HG02588 (cell line): Measurements from ENCODE around the gene SEC14L6.
"Not testable (repeated sequence)": the region's sequence is repeated elsewhere in the genome, so short reads cannot be mapped to it uniquely, and the experiment has no call there.

ENCODE experiments used
- ATAC-seq: cut with Tn5 transposase; IDR thresholded peaks from one replicate; pipeline ENCODE4 v1.9.1; 2021; ENCODE audit warnings: mild to moderate bottlenecking, moderate library complexity; ENCODE audit not compliant: unreplicated experiment

SEC14L6 gene

DNA sequence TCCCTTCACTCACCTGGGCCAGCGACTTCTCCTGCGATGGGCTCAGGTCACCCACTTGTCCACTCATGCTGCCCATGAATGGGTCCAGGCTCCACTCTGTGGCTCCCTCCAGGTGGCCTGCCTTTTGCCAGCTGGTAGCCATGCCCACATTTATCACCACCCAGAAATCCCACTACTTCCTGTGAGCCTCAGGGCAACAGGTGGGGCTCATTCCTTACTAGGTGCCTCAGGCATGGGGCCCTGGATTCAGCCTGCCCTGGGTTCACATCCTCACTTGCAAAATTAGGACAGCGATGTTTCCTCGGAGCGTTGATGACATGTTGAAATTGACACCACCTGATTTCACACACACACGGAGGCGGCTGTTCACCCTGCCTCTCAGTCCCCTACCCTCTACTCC lies at the start of gene SEC14L6:
TSS of gene SEC14L6 (minus strand) at position 126 of the 400 bp plus-strand sequence. CDS start at position 67, 59 bp downstream.
- ATAC-seq, result no peak

- ATAC-seq, result no peak
Measured at GRCh38 chr22:30596199-30596598, 49.7 kb upstream of the SEC14L6 start.

DNA sequence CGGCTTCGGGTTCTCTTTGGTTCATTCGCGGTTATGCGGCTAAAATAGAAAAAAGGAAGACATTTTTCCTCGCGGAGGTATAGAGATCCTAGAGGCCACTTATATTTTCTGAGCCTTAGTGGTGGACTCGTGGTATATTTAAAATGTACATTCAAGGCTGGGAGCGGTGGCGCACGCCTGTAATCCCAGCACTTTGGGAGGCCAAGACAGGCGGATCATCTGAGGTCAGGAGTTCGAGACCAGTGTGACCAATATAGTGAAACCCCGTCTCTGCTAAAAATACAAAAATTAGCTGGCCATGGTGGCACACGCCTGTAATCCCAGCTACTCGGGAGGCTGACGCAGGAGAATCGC lies 45.8 kb upstream of the SEC14L6 start:
- not testable (repeated sequence) for ATAC-seq

DNA sequence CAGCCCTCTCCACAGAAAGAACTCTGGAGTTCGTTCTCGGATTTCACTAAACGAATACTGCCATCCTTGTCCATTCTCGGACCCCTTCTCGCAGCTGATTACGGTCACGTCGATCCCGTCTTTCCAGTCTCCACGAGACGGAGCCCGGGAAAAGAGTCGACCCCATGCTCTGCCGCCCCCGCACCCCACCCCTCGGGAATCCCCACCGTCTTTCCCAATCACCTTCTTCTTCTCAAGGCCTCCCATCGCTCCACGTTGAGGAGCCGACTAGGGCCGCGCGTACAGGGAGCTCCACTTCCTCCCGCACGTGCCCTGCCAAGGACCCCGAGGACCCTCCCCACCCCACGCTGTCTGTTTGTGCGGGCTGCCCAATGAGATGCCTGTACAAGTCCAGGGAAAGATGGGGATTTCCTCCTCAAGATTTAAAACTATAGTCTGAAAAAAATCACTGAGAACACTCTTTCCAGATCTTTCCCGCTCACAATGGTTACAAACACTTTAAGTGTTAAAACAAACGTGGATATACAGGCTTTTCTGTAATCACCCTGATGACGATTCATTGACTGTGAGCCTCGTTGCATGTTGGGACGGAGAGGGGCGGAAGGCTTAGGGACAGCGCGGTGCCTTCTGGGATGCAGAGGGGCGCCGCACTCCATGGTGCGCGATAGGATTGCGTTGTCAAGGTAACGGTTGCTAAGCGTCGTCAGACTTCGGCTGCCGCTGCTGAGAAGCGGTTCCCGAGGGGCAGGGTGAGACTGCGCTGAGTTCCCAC lies 45.2 kb upstream of the SEC14L6 start, which contains the start of gene PES1:
TSS of gene PES1 (minus strand) at position 323 of the 772 bp plus-strand sequence. CDS start at position 246, 77 bp downstream.
- peak; percentile 96 for ATAC-seq

- no peak for ATAC-seq
Measured at GRCh38 chr22:30591191-30591587, 44.6 kb upstream of the SEC14L6 start.

DNA sequence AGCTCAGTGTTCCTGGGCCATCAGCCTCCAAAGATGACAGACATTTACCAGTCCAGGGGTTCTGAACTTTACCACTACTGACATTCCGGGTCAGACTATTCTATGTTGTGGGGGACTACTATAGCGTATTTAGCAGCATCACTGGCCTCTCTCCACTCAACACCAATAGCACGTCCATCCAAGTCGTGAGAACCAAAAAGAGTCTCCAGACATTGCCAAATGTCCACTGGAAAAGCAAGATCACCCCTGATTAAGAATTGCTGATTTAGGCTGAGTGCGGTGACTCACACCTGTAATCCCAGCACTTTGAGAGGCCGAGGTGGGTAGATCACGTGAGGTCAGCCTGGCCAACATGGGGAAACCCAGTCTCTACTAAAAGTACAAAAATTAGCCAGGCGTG lies 39.9 kb upstream of the SEC14L6 start:
- ATAC-seq, result no peak

- no peak for ATAC-seq
Measured at GRCh38 chr22:30584441-30584840, 37.9 kb upstream of the SEC14L6 start.

DNA sequence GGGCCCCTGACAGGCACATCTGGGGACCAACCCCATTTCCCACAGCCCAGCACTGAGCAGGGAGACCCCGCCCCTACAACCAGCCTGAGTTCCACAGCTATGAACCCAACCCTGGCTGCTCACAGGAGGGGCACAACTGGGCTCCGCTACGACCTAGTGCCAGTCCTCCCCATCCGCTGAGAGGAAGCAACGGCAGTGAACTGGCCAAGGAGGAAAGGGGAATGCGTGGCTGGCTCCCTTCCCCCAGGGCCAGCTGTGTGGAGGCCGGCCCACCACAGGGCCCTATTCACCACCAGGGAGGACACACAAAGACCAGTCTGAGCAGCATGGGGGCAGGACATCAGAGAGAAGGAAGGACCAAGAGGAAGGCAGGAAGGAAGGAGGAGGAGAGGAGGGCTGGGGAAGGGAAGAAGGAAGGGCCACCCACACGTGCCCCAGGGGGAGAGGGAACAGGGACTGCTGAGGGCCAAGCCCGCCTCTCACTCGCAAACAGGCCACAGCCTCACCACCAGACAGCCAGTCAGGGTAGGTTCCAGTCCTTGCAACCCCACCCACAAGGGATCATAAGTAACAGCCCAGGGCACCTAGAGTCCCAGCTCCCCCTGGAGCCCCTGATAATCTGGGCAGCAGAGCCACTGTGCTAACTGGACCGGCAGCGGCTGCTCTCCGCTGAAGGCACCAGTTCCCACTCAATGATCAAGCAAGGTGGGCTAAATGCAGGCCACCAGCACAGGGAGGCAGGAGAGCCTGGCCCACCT lies 36.4 kb upstream of the SEC14L6 start:
- ATAC-seq, result no peak

DNA sequence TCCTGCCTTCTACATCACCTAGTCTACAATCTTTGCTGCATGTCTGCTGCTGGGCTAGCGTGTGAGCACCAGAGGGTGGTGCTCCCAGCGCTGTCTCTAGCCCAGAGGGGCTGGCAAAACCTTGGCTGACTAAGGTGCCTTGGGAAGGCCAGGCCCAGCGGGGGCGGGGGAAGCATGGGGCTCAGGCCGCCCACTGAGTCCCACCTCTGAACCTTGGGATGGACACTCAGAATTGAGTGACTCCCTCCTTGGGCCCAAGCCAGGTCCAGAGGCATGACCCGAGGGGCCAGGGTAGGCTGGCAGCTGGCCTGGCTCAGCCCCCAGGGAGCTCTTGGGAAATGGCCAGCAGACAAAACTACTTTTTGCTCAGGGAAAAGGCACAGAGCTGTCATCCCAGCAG lies 35.5 kb upstream of the SEC14L6 start:
- ATAC-seq, result no peak

DNA sequence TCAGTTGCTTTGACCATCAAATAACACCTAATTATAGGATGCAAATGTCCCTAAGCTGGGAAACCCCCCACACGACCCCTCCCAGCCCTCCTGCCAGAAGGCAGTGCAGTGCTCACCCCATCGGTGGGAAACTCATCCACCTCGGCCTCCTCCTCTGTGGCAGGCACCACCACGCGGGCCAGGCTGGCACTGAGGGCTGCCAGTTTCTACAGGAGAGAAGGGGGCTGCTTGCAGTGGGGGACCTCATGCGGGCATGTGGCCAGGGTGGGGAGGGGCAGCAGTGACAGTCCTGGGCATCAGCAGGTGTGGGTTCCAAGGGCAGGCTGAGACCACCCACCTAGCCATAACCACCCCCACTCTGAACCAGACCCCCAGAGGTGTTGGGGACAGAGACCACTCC lies 34.4 kb upstream of the SEC14L6 start:
- ATAC-seq, result no peak

DNA sequence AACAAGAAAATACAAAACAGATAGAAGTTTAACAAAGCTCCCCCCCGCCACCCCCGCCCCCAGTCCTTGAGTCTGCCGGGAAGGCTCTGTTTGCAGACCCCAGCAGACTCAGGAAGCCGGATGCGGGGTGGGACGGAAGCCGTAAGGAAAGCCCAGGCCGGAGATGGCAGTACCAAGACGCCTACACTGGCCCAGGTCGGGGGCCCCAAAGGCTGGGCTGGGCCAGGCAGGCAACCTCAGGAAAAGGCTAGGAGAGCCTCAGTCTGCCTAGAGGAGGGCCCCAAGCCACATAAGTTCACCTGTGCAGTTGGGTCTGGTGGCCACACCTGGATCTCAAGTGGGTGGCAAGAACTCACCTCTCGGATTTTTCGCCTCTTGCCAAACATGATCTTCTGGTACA lies 31.9 kb upstream of the SEC14L6 start:
- ATAC-seq, result no peak

DNA sequence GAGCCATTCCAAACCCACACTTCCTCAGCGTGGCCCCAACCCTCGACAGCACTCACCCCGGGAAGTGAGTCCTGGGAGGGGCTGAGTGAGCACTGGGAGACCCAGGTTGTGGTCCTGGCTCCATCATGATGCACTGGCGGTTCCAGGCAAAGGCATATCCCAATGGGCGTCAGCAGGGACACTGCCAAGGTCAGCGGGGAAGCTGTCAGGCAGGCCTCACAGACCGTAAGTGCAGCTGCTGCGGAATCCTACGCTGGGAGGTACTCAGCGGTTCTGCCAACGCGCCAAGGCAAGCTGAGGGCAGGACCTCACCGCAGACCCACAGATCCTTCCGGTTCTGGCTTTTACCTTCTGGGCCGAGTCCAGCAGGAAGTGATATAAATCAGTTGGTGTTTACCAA lies 29.3 kb upstream of the SEC14L6 start:
- ATAC-seq, result no peak

DNA sequence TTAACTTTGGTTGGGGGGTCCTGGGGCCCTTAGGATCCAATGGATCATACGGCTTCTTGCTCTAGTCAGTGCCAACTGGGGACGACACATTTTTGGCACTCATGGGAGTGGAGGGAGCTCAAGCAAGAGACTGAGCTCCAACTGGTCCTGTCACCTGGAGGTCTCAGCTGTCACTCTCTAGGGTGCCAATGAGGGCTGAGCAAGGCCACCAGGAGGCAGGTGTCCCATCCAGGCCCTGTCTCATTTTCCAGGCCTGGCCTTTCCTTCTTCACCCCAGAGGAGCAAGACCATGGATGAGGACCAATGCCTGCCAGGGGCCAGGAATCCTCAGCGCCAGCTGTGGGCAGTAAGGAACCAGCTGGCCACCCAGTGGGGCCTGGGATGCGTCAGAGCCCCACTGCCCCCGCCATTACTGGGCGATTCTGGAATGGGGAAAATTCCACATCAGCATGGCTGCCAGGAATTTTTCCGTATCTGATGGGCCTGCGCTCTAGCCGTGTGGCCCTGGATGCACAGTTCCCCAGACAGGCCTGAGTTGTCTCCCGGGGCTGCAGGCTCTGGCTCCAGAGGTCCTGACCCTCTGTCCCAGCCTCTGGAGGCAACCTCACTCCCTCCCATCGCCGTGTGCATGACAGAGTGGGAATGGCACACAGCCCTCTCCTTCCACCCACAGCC lies 28.6 kb upstream of the SEC14L6 start:
- ATAC-seq, result no peak

- no peak for ATAC-seq
Measured at GRCh38 chr22:30574095-30574981, 27.8 kb upstream of the SEC14L6 start, which contains the start of gene GAL3ST1. TSS of gene GAL3ST1 (minus strand) at chr22:30574665. CDS start at chr22:30557392, 17,273 bp downstream.

- ATAC-seq, result no peak
Measured at GRCh38 chr22:30573594-30574094, 27.1 kb upstream of the SEC14L6 start.

DNA sequence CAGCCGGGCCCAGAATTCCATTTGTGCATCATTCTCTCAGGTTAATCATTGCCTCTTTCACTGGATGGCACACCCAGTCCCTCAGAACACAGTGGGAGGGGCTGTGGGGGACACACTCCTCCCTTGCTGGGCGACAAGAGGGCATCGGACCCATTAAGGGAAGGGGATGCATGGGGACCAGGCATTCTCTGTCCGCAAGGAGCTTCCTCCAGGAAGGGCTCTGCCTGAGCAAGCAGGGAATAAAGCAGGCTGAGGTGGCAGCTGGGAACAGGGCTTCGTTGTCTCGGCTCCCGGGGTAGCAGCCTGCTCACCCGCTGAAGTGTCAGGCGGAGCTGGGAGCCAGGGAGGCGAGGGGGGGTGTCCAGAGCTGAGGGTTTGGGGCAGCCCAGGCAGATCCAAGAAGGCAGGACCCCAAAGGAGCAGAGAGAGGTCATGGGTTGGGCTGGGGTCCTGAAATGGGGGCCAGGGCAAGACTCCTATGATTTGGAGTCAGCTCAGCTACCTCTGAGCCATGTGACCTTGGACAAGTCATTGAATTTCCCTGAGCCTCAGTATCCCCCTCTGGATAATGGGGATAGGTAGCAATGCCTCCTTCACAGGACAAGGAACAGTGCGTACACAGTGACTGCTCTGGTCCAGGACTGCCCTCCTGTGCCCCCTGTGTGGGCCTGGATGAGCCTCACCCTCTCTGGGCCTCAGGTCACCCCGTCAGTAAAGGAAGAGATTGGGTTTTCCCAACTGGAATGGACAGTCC lies 26.5 kb upstream of the SEC14L6 start:
- no peak for ATAC-seq

DNA sequence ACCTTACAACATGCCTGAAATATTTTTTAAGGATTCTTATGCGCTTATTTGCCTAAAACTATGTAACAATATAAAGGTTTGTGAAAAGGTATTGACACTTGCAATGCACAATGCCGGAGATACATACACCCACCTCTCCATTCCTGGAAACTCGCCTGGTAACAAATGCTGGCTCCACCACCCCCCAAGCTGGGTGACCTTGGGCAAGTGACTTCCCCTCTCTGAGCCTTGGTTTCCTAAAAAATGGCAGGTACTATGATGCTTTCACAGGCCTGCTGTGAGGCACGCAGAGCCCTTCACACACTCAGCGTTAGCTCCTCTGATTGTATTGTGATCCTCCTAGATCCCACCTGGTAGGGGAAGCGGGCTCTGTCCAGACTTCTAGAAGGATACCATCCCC lies 25.7 kb upstream of the SEC14L6 start:
- no peak for ATAC-seq

- ATAC-seq, result no peak
Measured at GRCh38 chr22:30569674-30570202, 23.2 kb upstream of the SEC14L6 start.

- no peak for ATAC-seq
Measured at GRCh38 chr22:30568137-30568805, 21.7 kb upstream of the SEC14L6 start.
